ENCODE measurements around the gene KCNN3. TPM values are rescaled to one million over a fixed set of nuclear protein-coding genes. Genes with fewer than 3 reads are reported as not detected.

The KCNN3 gene
- total and polyA plus RNA-seq, 7 donors = 0.23 to 27.7 (median 9.4) TPM

DNA sequence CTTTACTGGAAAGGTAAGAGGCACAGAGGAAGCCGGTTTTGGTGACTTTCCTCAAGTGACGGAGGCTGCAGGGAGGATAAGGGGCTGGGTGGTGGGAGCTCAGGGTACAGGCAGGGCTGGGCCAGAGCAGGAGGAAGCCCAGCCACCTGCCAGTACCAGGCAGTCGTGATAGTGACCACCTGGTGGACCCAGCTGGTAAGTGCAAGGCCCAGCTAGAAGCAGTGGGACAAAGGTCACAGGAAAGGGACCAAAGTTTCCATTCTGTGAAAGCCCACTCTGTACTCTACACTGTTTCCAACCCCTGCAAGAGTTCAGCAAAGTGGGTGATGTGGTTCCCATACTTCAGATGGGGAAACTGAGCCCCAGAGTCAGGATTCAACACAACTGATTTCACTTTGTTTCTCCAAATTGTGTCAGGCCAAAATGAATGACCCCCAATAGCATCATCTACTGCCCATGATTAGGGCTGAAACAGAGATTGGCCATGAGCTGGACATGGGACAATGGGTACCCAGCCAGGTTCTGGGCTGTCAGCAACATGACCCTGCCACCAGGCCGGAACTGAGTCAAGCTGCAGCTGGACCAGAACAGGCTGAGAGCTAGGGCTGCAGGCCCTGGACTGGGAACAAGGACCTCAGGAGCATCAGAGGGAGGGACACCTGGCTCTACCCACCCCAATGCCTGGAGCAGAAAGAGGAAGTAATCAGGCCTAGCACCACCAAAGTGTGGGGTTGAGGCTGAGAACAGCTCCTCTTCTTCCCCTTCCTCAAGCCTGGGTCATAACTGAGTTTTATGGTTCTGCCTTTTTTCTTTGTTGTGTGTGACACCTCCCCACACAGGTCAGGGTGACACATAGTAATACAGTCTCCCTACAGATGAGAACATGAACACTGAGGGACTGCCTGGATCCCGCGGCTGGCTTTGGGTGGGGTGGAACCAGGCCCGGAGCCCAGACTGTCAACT is 50.2 kb downstream of the KCNN3 start:
- 63 to 77% methylated on average over 7 of the region's 7 CpGs for WGBS, 2 donors
- intact Hi-C loops (cut with DNase I) = no loop called here

DNA sequence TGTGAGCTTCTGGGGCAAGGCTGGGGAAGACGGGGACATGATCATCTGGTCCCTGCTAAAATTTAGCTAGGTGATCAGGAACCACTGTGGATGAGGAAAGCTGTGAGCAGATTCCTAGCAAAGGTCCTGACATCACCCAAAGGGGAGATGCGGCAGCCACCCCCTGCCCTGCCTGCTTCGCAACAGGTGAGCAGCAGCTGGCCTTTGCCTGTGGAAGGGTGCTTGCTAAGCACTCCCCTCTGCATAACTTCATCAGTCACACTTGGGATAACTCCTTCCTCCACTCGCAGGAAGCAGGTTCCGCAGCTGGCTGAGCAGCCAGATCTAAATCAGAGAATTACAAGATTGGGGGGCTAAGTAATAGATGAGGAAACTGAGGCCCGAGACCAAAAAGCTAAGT is 51.2 kb downstream of the KCNN3 start:
- no peak overlapping the region for H3K4me3 ChIP-seq
- intact Hi-C loops (cut with DNase I) = no loop called here

More for the DNA sequence above, 50.2 kb downstream of the KCNN3 start:
- H3K4me3 ChIP-seq = no peak overlapping the region
- TF ChIP-seq, protein P1, sequence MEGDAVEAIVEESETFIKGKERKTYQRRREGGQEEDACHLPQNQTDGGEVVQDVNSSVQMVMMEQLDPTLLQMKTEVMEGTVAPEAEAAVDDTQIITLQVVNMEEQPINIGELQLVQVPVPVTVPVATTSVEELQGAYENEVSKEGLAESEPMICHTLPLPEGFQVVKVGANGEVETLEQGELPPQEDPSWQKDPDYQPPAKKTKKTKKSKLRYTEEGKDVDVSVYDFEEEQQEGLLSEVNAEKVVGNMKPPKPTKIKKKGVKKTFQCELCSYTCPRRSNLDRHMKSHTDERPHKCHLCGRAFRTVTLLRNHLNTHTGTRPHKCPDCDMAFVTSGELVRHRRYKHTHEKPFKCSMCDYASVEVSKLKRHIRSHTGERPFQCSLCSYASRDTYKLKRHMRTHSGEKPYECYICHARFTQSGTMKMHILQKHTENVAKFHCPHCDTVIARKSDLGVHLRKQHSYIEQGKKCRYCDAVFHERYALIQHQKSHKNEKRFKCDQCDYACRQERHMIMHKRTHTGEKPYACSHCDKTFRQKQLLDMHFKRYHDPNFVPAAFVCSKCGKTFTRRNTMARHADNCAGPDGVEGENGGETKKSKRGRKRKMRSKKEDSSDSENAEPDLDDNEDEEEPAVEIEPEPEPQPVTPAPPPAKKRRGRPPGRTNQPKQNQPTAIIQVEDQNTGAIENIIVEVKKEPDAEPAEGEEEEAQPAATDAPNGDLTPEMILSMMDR (IDR thresholded peaks at IDR 0.05) = peak in 2 of 4 experiments; percentile 16 to 19
- no peak for TF ChIP-seq EP300 (IDR thresholded peaks at IDR 0.05)
- peaks cover 0 to 21% (median 3%) of the 10 kb centered on the region in 4 donors for H3K4me1 ChIP-seq
- no peaks in the 10 kb centered on the region for H3K9me3 ChIP-seq
- DNase-seq = no peak
- no peaks in the 10 kb centered on the region for H3K27me3 ChIP-seq
- peak overlapping the region in 2 of 4 donors; percentile 9 to 33 for H3K27ac ChIP-seq
- no peaks in the 10 kb centered on the region for H3K36me3 ChIP-seq

DNA sequence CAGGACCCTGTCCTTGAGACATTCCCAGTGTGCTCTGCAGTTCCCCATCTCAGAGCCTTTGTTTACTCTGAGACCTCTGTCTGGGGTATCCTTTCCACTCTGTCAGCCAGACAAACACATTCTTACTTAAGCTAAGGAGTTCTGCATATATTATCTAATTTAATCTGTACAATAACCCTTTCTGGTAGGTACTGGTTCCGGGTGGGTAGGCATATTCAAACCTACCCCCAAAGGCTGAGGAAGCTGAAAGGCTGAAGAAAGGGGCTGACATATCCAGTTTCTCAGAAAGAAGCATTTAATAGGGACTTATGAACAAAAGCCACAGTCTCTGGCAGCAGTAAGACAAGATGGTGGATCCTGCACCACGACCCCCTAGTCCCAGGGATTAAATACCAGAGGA is 53.1 kb downstream of the KCNN3 start:
- H3K9me3 ChIP-seq = no peaks in the 10 kb centered on the region
- no peaks in the 10 kb centered on the region for H3K27me3 ChIP-seq
- H3K4me1 ChIP-seq = peaks cover 0 to 15% (median 3%) of the 10 kb centered on the region in 4 donors
- no peaks in the 10 kb centered on the region for H3K36me3 ChIP-seq
- no peak overlapping the region for H3K4me3 ChIP-seq
- H3K27ac ChIP-seq = no peak overlapping the region
- TF ChIP-seq, protein P1 (IDR thresholded peaks at IDR 0.05) = no peak
- TF ChIP-seq POLR2A (IDR thresholded peaks at IDR 0.05) (no peak), EP300 (IDR thresholded peaks at IDR 0.05) (no peak), POLR2AphosphoS5 (IDR thresholded peaks at IDR 0.05) (no peak)
- 60 to 93% methylated on average over 2 of the region's 2 CpGs for WGBS, 2 donors
- intact Hi-C loops (cut with DNase I) = no loop called here
- DNase-seq = no peak

More for the DNA sequence above, 51.2 kb downstream of the KCNN3 start:
- Histone ChIP-seq H3K4me1 (peaks cover 0 to 21% (median 3%) of the 10 kb centered on the region in 4 donors), H3K27ac (peak overlapping the region in 1 of 4 donors; percentile 33), H3K36me3 (no peaks in the 10 kb centered on the region), H3K9me3 (no peaks in the 10 kb centered on the region), H3K27me3 (no peaks in the 10 kb centered on the region)
- no peak for DNase-seq
- TF ChIP-seq POLR2A (IDR thresholded peaks at IDR 0.05) (no peak), POLR2AphosphoS5 (IDR thresholded peaks at IDR 0.05) (no peak), EP300 (IDR thresholded peaks at IDR 0.05) (no peak)
- TF ChIP-seq, protein P1 (IDR thresholded peaks at IDR 0.05) = no peak
- 78 to 91% methylated on average over 6 of the region's 6 CpGs for WGBS, 2 donors

DNA sequence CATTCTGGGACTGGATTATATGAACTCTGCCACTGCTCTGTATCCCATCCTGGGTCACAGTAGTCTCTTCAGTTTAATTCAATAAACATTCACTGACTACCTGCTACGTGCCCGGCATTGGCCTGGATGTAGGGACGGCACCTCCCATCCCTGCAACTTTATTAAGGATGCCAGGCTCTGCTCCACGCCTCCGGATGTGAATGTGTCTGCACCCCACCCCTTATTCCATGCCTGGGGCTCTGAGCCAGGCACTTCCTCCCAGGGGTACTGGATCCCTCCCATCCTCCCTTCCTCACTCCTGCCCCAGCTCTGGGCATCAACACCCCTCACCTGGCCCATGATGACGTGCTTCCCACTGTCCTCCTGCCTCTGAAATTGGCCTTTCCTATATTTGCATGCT is 53.7 kb downstream of the KCNN3 start:
- no peaks in the 10 kb centered on the region for H3K36me3 ChIP-seq
- DNase-seq = no peak
- H3K27me3 ChIP-seq = no peaks in the 10 kb centered on the region
- intact Hi-C loops (cut with DNase I) = no loop called here
- no peaks in the 10 kb centered on the region for H3K9me3 ChIP-seq
- 46 to 70% methylated on average over 6 of the region's 6 CpGs for WGBS, 2 donors
- no peak overlapping the region for H3K4me3 ChIP-seq
- H3K27ac ChIP-seq = no peak overlapping the region
- H3K4me1 ChIP-seq = peaks cover 0 to 15% (median 3%) of the 10 kb centered on the region in 4 donors
- TF ChIP-seq EP300 (IDR thresholded peaks at IDR 0.05) = no peak
- no peak for TF ChIP-seq POLR2AphosphoS5 (IDR thresholded peaks at IDR 0.05)
- TF ChIP-seq, protein P1 (IDR thresholded peaks at IDR 0.05) = no peak
- TF ChIP-seq POLR2A (IDR thresholded peaks at IDR 0.05) = no peak
